SK-N-SH (cell line): Measurements from ENCODE around the gene OTUD7B.

ENCODE experiments used
- EZH2phosphoT487 ChIP-seq: fragments of 200-600 bp; sonication (generic); IDR thresholded peaks from 2 replicates; pipeline ENCODE4 v1.6.1; 2017; ENCODE audit warnings: low read depth, mixed run types, mild to moderate bottlenecking, antibody characterized with exemption, moderate library complexity, borderline replicate concordance
- NRF1 ChIP-seq: IDR thresholded peaks from 2 replicates; pipeline ENCODE4 v1.6.1; 2012; ENCODE audit warnings: low read depth, mild to moderate bottlenecking, low read length
- POLR2AphosphoS5 ChIP-seq: IDR thresholded peaks from 2 replicates; pipeline ENCODE4 v1.6.1; 2012; ENCODE audit warnings: low read depth, low read length
- RXRA ChIP-seq: IDR thresholded peaks from 2 replicates; pipeline ENCODE4 v1.4.0; 2012; ENCODE audit warnings: low read depth, mild to moderate bottlenecking, borderline replicate concordance
- SMC3 ChIP-seq: IDR thresholded peaks from 2 replicates; pipeline ENCODE4 v1.6.1; 2012; ENCODE audit warnings: low read depth, low read length, improper control_type of control experiment
- TF ChIP-seq, protein P1 (sequence below): fragments of 200-600 bp; sonication (generic); IDR thresholded peaks from 2 replicates; pipeline ENCODE4 v1.6.1; 2017; ENCODE audit warnings: antibody characterized with exemption, mild to moderate bottlenecking, moderate library complexity

DNA sequence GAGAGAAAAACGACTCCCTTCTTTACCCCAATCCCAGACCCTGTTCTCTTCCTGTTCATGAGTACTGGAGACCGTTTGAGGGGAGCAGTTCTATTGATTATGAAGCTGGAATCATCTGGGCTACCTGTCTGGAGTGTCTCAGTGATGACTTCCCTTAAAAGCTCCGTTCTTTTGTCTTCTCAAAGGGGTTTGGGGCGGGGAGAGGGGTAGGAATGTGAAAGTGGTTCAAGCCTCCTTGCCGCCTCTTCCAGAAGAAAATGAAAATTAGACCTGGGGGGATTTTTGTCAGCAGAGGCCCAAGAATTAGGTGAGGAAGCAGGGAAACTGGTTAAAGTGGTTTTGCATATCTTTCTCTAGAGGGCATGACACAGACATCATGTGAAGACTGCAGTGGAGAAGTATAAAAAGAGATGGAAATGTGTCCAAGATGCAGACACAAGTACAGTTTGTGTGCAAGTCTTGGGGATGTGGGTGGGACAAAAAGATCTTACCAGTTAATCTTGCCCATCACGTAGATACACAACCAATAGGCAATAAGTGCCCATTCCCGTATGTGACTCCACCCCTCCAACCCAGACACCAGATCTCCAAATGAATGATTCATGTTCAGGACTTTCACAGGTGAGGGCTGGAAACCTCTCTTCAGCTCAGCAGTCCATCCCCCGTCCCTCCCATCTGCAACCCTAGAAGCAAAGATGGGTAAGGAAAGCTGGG is 73.4 kb downstream of the OTUD7B start:
- TF ChIP-seq SMC3 (no peak), RXRA (no peak), NRF1 (no peak), POLR2AphosphoS5 (peak; percentile 39), EZH2phosphoT487 (no peak)
- TF ChIP-seq, protein P1, sequence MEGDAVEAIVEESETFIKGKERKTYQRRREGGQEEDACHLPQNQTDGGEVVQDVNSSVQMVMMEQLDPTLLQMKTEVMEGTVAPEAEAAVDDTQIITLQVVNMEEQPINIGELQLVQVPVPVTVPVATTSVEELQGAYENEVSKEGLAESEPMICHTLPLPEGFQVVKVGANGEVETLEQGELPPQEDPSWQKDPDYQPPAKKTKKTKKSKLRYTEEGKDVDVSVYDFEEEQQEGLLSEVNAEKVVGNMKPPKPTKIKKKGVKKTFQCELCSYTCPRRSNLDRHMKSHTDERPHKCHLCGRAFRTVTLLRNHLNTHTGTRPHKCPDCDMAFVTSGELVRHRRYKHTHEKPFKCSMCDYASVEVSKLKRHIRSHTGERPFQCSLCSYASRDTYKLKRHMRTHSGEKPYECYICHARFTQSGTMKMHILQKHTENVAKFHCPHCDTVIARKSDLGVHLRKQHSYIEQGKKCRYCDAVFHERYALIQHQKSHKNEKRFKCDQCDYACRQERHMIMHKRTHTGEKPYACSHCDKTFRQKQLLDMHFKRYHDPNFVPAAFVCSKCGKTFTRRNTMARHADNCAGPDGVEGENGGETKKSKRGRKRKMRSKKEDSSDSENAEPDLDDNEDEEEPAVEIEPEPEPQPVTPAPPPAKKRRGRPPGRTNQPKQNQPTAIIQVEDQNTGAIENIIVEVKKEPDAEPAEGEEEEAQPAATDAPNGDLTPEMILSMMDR, result peak; percentile 19; the same call in 1 of the 2 replicates
